Measurements from ENCODE around the gene SEL1L3.
"Not testable (repeated sequence)": the region's sequence is repeated elsewhere in the genome, so short reads cannot be mapped to it uniquely, and the experiment has no call there.

Gene SEL1L3

GRCh38 chr4:25879587-25879986, 16.8 kb upstream of the SEL1L3 start:
- DNase-seq (ENCODE audit: low read depth), result no peak

DNA sequence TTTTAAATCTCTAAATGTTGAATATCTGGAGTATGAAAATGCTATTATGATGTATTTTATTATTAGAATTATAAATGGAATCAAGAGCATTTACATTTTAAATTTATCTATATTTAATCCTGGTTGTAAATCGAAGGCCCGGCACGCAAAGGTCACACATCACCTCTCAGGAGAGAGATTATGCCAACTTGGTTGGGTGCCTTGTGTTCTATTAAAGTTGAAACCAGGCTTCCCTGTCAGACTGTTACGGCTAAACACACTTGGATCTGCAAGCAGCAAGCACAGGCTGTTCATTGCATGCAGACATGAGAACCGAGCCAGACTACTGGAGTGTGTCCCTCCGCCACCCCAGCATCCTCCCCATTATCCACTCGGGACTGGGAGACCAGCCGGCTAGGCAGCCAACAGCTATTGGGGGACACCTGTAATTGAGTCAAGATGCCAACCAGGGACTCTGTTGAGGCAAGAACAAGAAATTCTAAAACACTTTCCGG, 16.4 kb upstream of the SEL1L3 start:
- DNase-seq (ENCODE audit: low read depth), result no peak

DNA sequence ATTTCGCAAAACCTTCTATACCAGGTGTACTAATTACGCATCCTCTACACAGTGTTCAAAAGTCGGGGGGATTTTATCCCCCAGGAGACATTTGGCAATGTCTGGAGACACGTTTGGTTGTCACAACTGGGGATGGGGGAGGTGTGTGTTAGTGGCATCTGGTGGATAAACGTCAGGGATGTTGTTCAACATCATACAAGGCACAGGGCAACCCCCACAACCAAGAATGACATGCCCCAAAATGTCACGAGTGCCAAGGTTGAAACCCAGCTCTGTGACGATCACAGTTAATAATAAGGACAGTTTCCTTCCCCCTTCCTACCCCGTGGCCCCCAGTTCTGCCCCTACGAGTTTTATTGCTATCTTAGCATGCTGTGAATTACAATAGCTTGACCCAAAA, 15.9 kb upstream of the SEL1L3 start:
- DNase-seq (ENCODE audit: low read depth), result no peak

DNA sequence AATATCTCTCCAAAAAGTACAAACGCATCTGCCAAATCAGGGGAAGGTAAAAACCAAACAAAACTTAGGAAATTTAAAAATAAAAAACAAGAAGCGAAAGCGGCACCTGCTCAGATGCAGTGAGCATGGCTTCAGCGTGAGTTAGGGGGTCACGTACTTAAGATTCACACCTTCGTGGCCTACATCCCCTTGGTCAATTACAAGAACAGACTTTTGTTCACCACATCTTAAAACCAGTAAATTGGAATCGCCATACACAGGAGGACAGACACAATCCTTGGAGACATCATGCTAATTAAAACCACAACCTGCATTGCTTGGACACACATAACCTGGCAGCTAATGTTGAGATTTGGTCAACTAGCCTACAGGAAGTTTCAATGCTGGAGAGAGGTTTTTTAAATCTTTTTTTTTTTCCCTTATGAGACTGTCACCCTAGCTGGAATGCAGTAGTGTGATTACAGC, 12.5 kb upstream of the SEL1L3 start:
- no peak for DNase-seq (ENCODE audit: low read depth)

DNA sequence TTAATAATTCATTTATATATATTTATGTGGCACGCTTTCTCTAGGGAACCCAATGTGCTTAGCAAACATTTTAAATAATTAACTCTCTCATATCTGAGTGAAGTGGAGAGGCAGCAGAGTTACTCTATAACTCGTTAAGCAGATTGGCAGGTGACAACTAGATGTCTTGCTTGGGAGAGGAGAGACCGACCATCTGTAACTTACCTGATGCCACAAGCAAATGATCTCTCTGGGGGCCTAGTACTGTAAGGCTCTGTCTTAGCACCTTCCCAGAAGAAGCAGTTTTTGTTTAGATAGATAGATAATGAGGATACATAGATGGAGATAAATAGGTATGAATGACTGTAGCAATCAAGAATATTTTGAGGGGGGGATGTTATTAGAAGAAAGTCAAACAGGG, 11.9 kb upstream of the SEL1L3 start:
- no peak for DNase-seq (ENCODE audit: low read depth)

DNA sequence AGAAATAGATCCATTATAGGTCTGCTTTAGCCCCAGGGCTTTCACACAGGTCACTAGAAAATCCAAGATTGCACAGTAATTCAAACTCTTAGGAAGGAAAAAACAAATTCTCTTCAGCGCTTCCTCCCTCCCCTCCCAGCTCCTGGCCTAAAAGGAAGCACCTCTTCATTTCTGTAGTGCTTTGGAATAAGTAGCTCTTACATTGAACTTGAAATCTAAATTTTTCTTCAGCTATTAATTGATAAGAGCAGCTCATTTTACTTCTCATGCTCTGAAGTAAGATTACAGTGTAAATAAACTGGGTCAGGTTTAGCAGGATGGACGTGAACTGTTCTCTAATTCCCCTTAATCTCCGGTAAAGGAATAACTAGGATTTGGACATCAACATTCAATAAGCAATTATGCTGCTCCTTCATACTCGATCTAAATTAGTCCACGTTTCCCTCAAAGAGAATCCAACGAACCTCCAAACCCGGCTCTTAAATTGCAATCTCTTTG, 10.9 kb upstream of the SEL1L3 start:
- DNase-seq (ENCODE audit: low read depth), result no peak

GRCh38 chr4:25872851-25873631, 10.3 kb upstream of the SEL1L3 start:
- DNase-seq (ENCODE audit: low read depth), result no peak

- DNase-seq (ENCODE audit: low read depth), result no peak
Measured at GRCh38 chr4:25870081-25870480, 7.3 kb upstream of the SEL1L3 start.

DNA sequence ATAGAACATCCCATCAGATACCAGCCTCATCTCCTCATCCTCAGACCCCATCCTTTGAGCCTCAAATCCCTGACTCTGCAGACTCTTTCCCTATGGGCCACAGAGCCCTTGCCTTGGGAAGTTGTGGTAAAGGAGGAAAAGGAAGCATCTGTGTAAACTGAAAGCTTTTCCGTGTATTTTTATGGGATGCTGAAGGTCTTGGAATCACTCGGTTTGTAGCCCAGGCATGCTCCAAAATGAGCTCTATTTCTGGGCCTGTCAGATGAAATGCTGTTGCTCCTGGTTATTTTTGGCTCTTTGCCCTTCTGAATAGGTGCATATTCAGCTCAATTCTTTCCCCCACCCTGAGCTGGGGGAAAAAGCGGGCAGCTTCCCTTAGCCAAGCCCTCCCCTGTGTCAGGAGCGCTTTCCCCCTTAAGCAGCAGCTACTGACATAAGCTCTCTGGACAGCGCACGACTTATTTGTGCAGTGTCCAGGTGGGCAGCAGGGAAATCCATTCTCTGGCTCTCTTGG, 5.0 kb upstream of the SEL1L3 start:
- no peak for DNase-seq (ENCODE audit: low read depth)

DNA sequence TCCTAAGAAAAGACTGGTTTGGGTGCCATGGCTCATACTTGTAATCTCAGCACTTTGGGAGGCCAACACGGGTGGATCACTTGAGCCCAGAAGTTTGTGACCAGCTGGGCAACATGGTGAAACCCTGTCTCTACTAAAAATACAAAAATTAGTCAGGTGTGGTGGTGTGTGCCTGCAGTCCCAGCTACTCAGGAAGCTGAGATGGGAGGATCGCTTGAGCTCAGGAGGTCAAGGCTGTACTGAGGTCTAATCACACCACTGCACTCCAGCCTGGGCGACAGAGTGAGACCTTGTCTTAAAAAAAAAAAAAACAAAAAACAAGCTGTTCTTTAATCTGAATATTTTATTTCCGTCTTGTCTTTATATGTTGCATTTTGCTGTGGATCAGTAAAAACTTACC, 3.6 kb upstream of the SEL1L3 start:
- not testable (repeated sequence) for DNase-seq (ENCODE audit: low read depth)

GRCh38 chr4:25865586-25865985, 2.8 kb upstream of the SEL1L3 start:
- DNase-seq (ENCODE audit: low read depth), result no peak

- no peak for DNase-seq (ENCODE audit: low read depth)
Measured at GRCh38 chr4:25863831-25864418, 1.1 kb upstream of the SEL1L3 start.

GRCh38 chr4:25863347-25863784, 578 bp upstream of the SEL1L3 start:
- no peak for DNase-seq (ENCODE audit: low read depth)

DNA sequence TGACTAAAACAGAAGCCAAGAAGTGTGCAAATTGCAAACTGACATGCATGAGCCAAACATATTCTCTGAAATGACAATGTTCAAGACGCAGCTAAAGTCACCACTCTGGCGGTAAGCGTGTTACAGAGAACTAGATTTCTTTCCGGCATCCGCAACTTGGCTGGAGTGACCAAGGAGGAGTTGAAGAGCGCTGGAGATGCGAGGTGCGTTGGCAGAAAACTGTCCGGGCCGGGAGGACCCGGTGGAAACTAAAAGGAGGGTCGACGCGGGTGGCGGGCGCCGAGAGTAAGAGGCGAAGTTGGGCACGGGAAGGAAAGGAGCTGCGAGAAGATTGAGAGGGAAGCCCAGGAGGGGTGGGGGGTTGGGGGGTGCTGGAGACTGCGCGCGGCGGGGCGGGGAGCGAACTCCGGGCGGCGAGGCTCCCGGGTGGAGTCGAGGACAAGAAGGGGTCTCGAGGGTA, 807 bp downstream of the SEL1L3 start:
- no peak for DNase-seq (ENCODE audit: low read depth)

GRCh38 chr4:25861280-25861950, 1.4 kb downstream of the SEL1L3 start:
- no peak for DNase-seq (ENCODE audit: low read depth)

GRCh38 chr4:25860586-25861279, 2.1 kb downstream of the SEL1L3 start:
- DNase-seq (ENCODE audit: low read depth), result no peak

DNA sequence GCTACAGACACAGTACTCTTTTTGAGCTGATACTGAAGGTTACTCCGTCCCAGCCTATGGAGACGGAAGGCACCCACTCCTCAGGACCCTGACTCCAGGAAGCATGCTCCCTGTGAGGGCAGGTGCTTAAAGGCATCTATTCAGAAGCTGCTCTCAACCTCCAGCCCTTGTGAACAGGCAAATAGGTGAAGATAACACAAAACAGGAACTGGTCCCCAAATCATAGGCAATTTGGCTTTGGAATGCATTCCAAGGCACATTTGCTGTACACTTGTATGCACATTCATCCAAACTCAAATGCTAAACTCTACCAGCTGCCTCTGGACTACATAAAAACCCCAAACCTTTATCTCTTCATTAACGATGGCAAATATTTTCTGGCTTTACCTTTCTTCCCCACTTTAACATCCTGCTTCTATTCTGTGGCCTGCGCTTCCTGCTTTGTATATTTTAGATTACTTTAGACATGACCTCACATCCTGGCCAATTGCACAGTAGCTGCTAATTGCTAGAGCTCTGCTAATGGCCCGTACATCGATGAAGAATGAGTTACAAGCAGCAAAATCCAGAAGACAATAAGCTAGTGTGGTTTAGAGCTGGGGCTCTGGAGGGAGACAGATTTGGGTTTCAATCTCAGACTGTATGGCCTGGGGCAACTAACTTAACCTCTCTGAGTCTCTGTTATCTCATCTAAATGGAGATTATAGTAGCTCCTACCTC, 3.2 kb downstream of the SEL1L3 start:
- DNase-seq (ENCODE audit: low read depth), result no peak

DNA sequence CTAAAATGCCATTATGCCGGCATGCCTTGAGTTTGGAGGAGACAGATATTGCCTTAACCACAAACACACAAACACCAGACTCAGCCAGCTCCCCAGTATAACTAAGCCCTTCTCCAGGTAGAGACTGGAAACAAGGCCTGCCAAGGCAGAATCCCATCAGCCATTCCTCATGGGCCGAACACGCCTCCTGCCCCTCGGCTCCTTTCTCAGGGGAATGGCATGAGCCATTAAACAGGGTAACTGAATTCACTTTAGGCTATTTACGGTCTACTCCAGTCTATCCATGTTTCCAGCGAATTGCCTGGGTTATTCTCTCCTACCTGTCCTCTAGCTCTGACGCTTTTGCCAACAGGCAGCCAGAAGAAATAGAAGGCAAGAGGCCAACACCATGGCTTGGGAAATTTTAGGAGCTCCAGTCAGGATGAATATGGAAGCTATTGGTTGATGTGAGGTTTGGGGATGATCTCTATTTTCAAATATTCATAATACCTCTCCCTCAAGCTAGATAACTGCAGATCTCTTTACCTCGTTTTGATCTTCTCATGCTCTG, 4.9 kb downstream of the SEL1L3 start:
- DNase-seq (ENCODE audit: low read depth), result no peak

- no peak for DNase-seq (ENCODE audit: low read depth)
Measured at GRCh38 chr4:25857403-25857802, 5.4 kb downstream of the SEL1L3 start.

GRCh38 chr4:25856756-25857155, 6.0 kb downstream of the SEL1L3 start:
- DNase-seq (ENCODE audit: low read depth), result no peak

GRCh38 chr4:25852103-25852502, 10.7 kb downstream of the SEL1L3 start:
- DNase-seq (ENCODE audit: low read depth), result no peak
